A673 (cell line): ENCODE results near the gene MYBPHL. TPM values are rescaled to one million over a fixed set of nuclear protein-coding genes. Genes with fewer than 3 reads are reported as not detected.

Experiments
- BruUV-seq: library from RNA; stranded (reverse); fragments of 400-500 nt; replicated peaks from 2 replicates; lab custom pipeline; 2021; lab: Mats Ljungman, UMichigan
- CTCF ChIA-PET: fragments of 300-600 bp; sonication (Branson Sonifier 250); formaldehyde crosslinking; loops from one replicate; lab custom pipeline; 2022; ENCODE audit warnings: antibody characterized with exemption; lab: Charles Lee
- POLR2A ChIA-PET: fragments of 300-600 bp; sonication (Branson Sonifier 250); formaldehyde crosslinking; loops from one replicate; lab custom pipeline; 2022; ENCODE audit warnings: antibody characterized with exemption; ENCODE audit not compliant: low non-redundant PET; lab: Charles Lee
- DNase-seq: peaks from one replicate; pipeline ENCODE4 v3.0.0-alpha.2; 2015; ENCODE audit warnings: low spot score
- H3K27ac ChIP-seq: fragments of 200-600 bp; sonication (generic); 2 replicates; pipeline ENCODE4 v1.5.1; 2016; ENCODE audit warnings: mixed run types, low read depth, mild to moderate bottlenecking, mixed read lengths, antibody characterized with exemption, low read length; ENCODE audit not compliant: poor library complexity, severe bottlenecking
- H3K27me3 ChIP-seq: fragments of 200-600 bp; sonication (generic); replicated peaks from 2 replicates; pipeline ENCODE4 v1.6.1; 2017; ENCODE audit warnings: mixed run types, low read depth, mild to moderate bottlenecking, mixed read lengths, antibody characterized with exemption, low read length; ENCODE audit not compliant: insufficient read depth, poor library complexity
- H3K36me3 ChIP-seq: fragments of 200-600 bp; sonication (generic); 2 replicates; pipeline ENCODE4 v1.6.1; 2016; ENCODE audit warnings: mixed run types, mild to moderate bottlenecking, mixed read lengths, antibody characterized with exemption, low read length; ENCODE audit not compliant: insufficient read depth, poor library complexity, severe bottlenecking
- H3K4me1 ChIP-seq: fragments of 200-600 bp; sonication (generic); 2 replicates; pipeline ENCODE4 v1.6.1; 2017; ENCODE audit warnings: mixed run types, mild to moderate bottlenecking, mixed read lengths, antibody characterized with exemption, low read length; ENCODE audit not compliant: insufficient read depth, poor library complexity, severe bottlenecking
- H3K4me3 ChIP-seq: fragments of 200-600 bp; sonication (generic); 2 replicates; pipeline ENCODE4 v1.5.1; 2016; ENCODE audit warnings: low read depth, mixed run types, mild to moderate bottlenecking, mixed read lengths, low read length; ENCODE audit not compliant: poor library complexity, severe bottlenecking
- H3K9me3 ChIP-seq: fragments of 200-600 bp; sonication (generic); 2 replicates; pipeline ENCODE4 v1.6.1; 2016; ENCODE audit warnings: mixed run types, low read depth, mild to moderate bottlenecking, mixed read lengths, antibody characterized with exemption, low read length; ENCODE audit not compliant: poor library complexity, severe bottlenecking
- CTCF ChIP-seq: fragments of 300-800, 200-600 bp; sonication (generic); conservative IDR thresholded peaks from 2 replicates; pipeline ENCODE4 v1.5.1; 2017; ENCODE audit warnings: low read depth, mild to moderate bottlenecking, antibody characterized with exemption, low read length, moderate library complexity, mixed read lengths
- EZH2 ChIP-seq: fragments of 200-600 bp; sonication (generic); IDR thresholded peaks from 2 replicates; pipeline ENCODE4 v1.6.1; 2017; ENCODE audit warnings: borderline replicate concordance, low read depth, mild to moderate bottlenecking, mixed read lengths, antibody characterized with exemption, low read length; ENCODE audit not compliant: poor library complexity, severe bottlenecking
- intact Hi-C: fragments of 100-400 bp; cut with micrococcal nuclease; formaldehyde crosslinking; loops from one replicate; pipeline ENCODE4 v1.10.0; 2022; ENCODE audit not compliant: unreplicated experiment
- total RNA-seq: library from RNA; stranded (reverse); gene quantifications from 2 replicates; pipeline ENCODE4 v1.2.3, GENCODE V29; 2021

Gene MYBPHL
- total RNA-seq, 1 experiment from 2014 or later, result not detected

GRCh38 chr1:109250454-109251276 is 56.1 kb downstream of the MYBPHL start:
- DNase-seq, result no peak
- no TSS peak for BruUV-seq
- TF ChIP-seq CTCF, result no peak
- no peak for TF ChIP-seq EZH2
- H3K4me1 ChIP-seq, result peaks cover 28% of the 10 kb centered on the region
- H3K27me3 ChIP-seq, result no peaks in the 10 kb centered on the region
- H3K4me3 ChIP-seq, result peak overlapping the region; percentile 62
- intact Hi-C loops, result no loop called here
- ChIA-PET CTCF (interaction anchor here (2.0 kb wide), 1 partner anchor 11 kb away, joined by 7 read pairs; no protein-coding TSS in a partner anchor), POLR2A (no interaction called here)
- H3K36me3 ChIP-seq, result no peaks in the 10 kb centered on the region
- H3K27ac ChIP-seq, result no peak overlapping the region
- no peaks in the 10 kb centered on the region for H3K9me3 ChIP-seq

- H3K36me3 ChIP-seq, result no peaks in the 10 kb centered on the region
- ChIA-PET POLR2A (no interaction called here), CTCF (interaction anchor here (2.0 kb wide), 1 partner anchor 10 kb away, joined by 7 read pairs; no protein-coding TSS in a partner anchor)
- TF ChIP-seq EZH2 (no peak), CTCF (no peak)
- H3K27me3 ChIP-seq, result no peaks in the 10 kb centered on the region
- no peaks in the 10 kb centered on the region for H3K9me3 ChIP-seq
- H3K27ac ChIP-seq, result peak overlapping the region; percentile 40
- H3K4me3 ChIP-seq, result peak overlapping the region; percentile 62
- intact Hi-C loops, result loop anchor here (1.0 kb wide), 1 partner anchor 10 kb away; no protein-coding TSS in a partner anchor
- no peak for DNase-seq
- H3K4me1 ChIP-seq, result peaks cover 27% of the 10 kb centered on the region
- BruUV-seq, result no TSS peak
Observed at GRCh38 chr1:109249654-109250401, 57.0 kb downstream of the MYBPHL start.

GRCh38 chr1:109248797-109249629 is 57.8 kb downstream of the MYBPHL start, which contains the start of gene CELSR2:
CELSR2 (plus strand) TSS chr1:109249539; CDS start chr1:109250080, 541 bp downstream.
- BruUV-seq, result no TSS peak
- Histone ChIP-seq H3K36me3 (no peaks in the 10 kb centered on the region), H3K27me3 (no peaks in the 10 kb centered on the region), H3K9me3 (no peaks in the 10 kb centered on the region), H3K27ac (peak within 1 kb of the TSS; percentile 40), H3K4me1 (peaks cover 19% of the 10 kb centered on the region), H3K4me3 (peak within 1 kb of the TSS; percentile 62)
- CTCF ChIA-PET, result interaction anchor here (2.0 kb wide), 1 partner anchor 10 kb away, joined by 7 read pairs; no protein-coding TSS in a partner anchor
- DNase-seq, result peak; percentile 90
- intact Hi-C loops, result loop anchor here (1.0 kb wide), 1 partner anchor 9 kb away; no protein-coding TSS in a partner anchor
- TF ChIP-seq EZH2, result no peak
- TF ChIP-seq CTCF, result no peak
- POLR2A ChIA-PET, result no interaction called here
